Glomerular visceral epithelial cell (primary cell): ENCODE results near the gene MDC1.
"Not testable (repeated sequence)": the region's sequence is repeated elsewhere in the genome, so short reads cannot be mapped to it uniquely, and the experiment has no call there.

Experiments
- DNase-seq: peaks from one replicate; pipeline ENCODE4 v3.0.0-alpha.2; 2016; ENCODE audit errors: extremely low spot score

Gene MDC1

DNA sequence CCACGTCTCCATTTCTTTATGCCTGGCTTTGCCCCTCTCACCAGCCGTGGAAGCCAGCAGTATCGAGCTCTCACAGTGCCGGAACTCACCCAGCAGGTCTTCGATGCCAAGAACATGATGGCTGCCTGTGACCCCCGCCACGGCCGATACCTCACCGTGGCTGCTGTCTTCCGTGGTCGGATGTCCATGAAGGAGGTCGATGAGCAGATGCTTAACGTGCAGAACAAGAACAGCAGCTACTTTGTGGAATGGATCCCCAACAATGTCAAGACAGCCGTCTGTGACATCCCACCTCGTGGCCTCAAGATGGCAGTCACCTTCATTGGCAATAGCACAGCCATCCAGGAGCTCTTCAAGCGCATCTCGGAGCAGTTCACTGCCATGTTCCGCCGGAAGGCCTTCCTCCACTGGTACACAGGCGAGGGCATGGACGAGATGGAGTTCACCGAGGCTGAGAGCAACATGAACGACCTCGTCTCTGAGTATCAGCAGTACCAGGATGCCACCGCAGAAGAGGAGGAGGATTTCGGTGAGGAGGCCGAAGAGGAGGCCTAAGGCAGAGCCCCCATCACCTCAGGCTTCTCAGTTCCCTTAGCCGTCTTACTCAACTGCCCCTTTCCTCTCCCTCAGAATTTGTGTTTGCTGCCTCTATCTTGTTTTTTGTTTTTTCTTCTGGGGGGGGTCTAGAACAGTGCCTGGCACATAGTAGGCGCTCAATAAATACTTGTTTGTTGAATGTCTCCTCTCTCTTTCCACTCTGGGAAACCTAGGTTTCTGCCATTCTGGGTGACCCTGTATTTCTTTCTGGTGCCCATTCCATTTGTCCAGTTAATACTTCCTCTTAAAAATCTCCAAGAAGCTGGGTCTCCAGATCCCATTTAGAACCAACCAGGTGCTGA lies 7.0 kb upstream of the MDC1 start:
- DNase-seq, result not testable (repeated sequence)

GRCh38 chr6:30723159-30723842 lies 6.2 kb upstream of the MDC1 start:
- DNase-seq, result not testable (repeated sequence)

DNA sequence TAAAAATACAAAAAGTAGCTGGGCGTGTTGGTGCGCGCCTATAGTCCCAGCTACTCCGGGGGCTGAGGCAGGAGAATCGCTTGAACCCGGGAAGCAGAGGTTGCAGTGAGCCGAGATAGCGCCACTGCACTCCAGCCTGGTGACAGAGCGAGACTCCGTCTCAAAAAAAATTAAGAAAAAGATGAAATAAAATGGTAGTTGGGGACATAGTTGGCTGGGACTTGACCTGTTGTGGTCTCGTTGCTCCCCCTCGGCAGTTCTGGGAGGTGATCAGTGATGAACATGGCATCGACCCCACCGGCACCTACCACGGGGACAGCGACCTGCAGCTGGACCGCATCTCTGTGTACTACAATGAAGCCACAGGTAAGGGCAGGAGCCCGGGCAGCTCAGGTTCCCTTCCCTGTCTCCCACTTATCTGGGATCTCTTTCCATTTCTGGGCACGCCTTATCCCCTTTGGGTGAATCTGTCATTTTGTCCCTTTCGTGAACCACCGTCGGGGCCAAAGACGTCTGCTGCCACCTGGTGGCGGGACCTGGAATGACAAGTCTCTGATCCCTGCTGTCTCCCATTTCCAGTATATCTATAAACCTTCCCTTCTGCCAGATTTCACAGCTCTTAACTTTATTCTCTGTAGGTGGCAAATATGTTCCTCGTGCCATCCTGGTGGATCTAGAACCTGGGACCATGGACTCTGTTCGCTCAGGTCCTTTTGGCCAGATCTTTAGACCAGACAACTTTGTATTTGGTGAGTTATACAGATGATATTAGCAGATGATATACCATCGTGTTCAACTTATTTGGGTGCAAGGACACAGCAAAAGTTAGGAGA lies 5.4 kb upstream of the MDC1 start:
- DNase-seq, result peak; percentile 84

DNA sequence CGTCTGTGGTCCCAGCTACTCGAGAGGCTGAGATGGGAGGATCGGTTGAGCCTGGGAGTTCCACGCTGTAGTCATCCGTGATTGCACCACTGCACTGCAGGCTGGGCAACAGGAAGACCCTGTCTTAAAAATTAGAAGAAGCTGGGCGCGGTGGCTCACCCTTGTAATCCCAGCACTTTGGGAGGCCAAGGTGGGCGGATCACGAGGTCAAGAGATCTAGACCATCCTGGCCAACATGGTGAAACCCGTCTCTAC lies 4.9 kb upstream of the MDC1 start:
- DNase-seq, result peak; percentile 44

- DNase-seq, result peak; percentile 95
These were observed 4.3 kb upstream of the MDC1 start for GRCh38 chr6:30721198-30722024.

DNA sequence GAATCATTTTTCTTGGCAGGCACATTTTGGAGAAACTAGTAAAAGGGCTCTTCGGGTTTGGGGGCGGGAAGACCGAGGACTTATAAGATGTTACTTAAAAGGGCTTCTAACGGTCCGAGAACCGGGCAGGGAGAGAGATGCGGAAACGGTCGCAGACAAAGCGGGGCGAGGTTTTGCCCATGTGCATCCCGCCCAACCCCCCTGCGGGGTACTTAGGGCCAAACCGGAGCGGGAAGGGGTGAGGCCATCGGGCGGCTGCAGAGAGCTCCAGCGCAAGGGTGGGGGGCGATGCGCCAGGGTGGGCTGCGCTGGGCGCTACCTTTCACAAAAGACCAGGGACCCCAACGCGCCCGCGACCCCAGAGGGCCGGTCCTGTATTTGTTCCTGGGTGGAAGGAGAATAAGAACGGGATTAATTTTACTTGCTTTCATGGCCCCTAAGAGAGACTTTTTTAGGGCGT lies 3.7 kb upstream of the MDC1 start:
- peak; percentile 59 for DNase-seq

GRCh38 chr6:30719791-30720737 lies 3.0 kb upstream of the MDC1 start, which contains the start of gene TUBB:
Gene TUBB, plus strand, starts transcription at chr6:30720352. Its CDS starts 155 bp downstream, at chr6:30720507.
- DNase-seq, result peak; percentile 98

- no peak for DNase-seq
These were observed 2.3 kb upstream of the MDC1 start for GRCh38 chr6:30719356-30719755.

DNA sequence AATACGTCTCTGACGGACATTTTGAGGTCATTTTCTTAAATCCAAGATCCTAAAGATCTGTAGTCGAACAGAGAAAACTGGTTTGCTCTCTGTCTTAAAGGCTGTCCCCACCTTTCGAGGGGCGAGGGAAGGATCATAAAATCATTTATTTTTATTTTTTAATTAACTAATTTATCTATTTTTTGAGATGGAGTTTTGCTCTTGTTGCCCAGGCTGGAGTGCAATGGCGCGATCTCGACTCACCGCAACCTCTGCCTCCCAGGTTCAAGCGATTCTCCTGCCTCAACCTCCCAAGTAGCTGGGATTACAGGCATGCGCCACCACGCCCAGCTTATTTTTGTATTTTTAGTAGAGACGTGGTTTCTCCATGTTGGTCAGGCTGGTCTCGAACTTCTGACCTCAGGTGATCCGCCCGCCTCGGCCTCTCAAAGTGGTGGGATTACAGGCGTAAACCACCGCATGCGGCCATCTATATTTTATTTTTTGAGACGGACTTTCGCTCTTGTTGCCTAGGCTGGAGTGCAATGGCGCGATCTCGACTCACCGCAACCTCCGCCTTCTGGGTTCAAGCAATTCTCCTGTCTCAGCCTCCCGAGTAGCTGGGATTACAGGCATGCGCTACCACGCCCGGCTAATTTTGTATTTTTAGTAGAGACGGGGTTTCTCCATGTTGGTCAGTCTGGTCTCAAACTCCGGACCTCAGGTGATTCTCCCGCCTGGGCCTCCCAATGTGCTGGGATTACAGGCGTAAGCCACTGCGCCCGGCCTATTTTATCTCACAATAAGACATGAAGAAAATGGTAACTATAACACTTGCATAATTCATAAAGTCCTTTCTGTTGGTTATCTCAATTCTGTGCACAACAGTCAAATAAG lies 1.0 kb upstream of the MDC1 start:
- not testable (repeated sequence) for DNase-seq

- no peak for DNase-seq
These were observed 277 bp downstream of the MDC1 start for GRCh38 chr6:30716879-30717128.

GRCh38 chr6:30714263-30714662 lies 2.8 kb downstream of the MDC1 start:
- DNase-seq, result no peak

- no peak for DNase-seq
These were observed 4.6 kb downstream of the MDC1 start for GRCh38 chr6:30712441-30712945.

DNA sequence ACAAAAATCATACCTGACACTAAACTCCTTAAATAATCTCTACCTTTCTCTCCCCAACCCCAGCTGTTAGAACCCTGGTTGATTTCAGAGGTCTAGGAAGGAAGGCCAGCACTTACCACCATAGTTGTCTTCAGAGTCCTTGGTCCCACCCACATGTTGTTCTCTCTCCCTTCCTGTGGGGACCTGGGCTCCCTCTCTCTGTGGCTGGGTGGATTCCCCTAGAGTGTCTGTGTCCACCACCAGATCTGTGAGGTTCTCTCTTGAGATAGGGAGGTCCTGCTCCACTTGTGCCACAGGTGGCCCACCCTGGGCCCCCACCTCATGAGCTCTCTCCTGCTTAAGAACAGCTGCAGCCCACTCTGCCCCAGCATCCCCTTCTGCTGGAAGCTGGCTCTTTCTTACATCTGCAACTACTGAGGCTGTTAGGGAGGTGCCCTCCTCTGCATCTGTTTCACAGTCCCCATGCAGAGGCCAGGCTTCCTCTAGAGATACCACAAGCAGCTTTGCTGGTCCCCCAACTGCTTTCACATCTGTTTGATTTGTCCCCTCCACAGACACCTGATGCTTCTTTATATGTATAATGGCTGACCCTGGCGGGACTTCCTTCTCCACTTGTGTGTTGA lies 5.2 kb downstream of the MDC1 start:
- DNase-seq, result no peak

- peak; percentile 29 for DNase-seq
These were observed 7.8 kb downstream of the MDC1 start for GRCh38 chr6:30709101-30709868.

DNA sequence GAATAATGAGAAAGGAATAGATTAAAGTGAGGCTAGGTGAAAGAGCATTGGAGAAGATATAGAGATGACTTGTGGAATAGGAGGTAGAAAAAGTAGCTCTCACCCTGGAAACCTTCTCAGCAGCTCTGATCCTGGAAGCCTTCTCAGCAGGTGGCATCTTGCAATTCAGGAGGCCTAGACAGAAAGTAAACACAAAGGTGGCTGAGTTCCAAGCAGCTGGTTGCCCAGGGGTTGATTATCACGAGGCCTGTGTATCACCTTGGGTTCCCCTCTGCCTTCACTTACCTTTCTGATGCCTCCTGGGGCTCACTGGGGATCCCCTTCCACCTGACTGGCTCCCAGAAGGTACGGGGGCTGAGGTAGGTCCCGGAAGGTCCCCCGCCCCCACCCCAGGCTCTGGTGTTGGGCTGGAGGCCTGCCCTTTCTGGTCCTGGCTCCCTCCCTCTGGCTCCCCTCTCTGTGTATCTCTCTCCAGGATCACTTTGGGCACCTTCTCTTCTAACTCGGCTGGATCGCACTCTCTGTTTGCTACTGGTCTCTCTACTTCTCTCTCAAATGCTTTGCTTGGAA lies 9.7 kb downstream of the MDC1 start:
- no peak for DNase-seq

GRCh38 chr6:30705620-30706019 lies 11.5 kb downstream of the MDC1 start:
- no peak for DNase-seq

- no peak for DNase-seq
These were observed 13.3 kb downstream of the MDC1 start for GRCh38 chr6:30703821-30704220.

GRCh38 chr6:30703011-30703410 lies 14.1 kb downstream of the MDC1 start:
- DNase-seq, result no peak
